ENCODE results near the gene PCDHA1.

DNA sequence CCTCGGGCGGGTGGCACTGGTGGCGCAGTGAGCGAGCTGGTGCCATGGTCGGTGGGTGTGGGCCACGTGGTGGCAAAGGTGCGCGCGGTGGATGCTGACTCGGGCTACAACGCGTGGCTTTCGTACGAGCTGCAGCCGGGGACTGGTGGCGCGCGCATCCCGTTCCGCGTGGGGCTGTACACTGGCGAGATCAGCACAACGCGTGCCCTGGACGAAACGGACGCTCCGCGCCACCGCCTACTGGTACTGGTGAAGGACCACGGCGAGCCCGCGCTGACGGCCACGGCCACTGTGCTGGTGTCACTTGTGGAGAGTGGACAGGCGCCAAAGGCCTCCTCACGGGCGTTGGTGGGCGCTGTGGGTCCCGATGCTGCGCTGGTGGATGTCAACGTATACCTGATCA, 22.9 kb downstream of the PCDHA1 start:
- no peak for TF ChIP-seq CTCF (IDR thresholded peaks at IDR 0.05; ENCODE audit: low read depth, low read length, poor library complexity, severe bottlenecking)
- no peak for TF ChIP-seq EZH2phosphoT487 (IDR thresholded peaks at IDR 0.05; ENCODE audit: borderline replicate concordance, low read length)

All from DOHH2 (cell line).